Measurements from ENCODE around the gene SKIC8.

SKIC8 gene

DNA sequence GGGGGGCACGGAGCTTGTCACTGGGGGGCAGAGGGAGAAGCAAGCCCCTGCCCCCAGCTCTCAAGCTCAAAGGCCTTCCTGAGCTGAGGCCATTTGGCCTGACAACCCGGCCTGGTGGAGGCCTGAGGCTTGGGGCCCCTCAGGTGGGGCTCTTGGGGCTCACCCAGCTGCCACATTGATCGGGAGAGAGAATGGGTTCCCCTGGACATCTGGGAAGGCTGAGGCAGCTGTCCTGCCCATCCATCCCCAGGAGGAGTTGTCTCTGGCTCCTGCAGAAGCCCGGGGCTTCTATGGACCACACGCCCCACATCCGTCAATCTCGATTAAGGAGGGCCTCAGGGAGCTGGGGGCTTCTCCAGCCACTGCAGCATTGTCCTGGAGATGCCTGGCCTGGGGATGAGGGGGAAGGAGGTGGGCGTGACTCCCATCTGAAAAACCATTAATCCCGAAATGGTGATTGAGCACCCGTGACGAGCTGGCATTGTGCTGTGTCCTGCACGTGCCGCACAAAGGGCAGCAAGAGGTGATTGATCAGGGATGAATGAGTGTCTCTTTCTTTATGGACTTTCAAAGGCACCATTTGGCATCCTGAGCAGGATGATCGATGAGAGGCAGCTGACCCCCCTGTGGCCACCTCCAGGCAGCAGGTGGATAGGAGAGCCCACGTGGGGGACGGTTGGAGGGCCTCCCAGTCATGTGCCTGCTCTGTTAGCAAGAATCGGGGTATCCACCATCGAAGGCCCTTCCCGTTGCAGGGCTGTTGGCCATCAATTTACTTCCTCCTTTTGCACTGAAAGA is 23.5 kb upstream of the SKIC8 start:
- Histone ChIP-seq H3K27ac (ENCODE audit: low read length) (no peak overlapping the region), H3K79me2 (ENCODE audit: low read length) (no peaks in the 10 kb centered on the region), H4K20me1 (ENCODE audit: insufficient read depth, low read length) (no peaks in the 10 kb centered on the region), H3K9me2 (replicated peaks; ENCODE audit: insufficient read depth, low read length) (no peaks in the 10 kb centered on the region), H3K4me3 (ENCODE audit: low read length) (no peak overlapping the region), H3K9me3 (replicated peaks; ENCODE audit: insufficient read depth, low read length) (no peaks in the 10 kb centered on the region), H3F3A (ENCODE audit: insufficient read depth, low read length) (no peaks in the 10 kb centered on the region), H3K4me2 (ENCODE audit: low read depth, low read length) (no peak overlapping the region), H3K27me3 (replicated peaks; ENCODE audit: insufficient read depth, low read length) (no peaks in the 10 kb centered on the region), H3K9ac (ENCODE audit: low read length) (no peak overlapping the region), H2AFZ (ENCODE audit: low read length) (no peak overlapping the region), H3K4me1 (ENCODE audit: low read length) (no peaks in the 10 kb centered on the region), H3K36me3 (replicated peaks; ENCODE audit: insufficient read depth, low read length) (no peaks in the 10 kb centered on the region)
- no peak for DNase-seq
- TF ChIP-seq EZH2 (optimal IDR thresholded peaks at IDR 0.05; ENCODE audit: low read depth, low read length), result no peak
- TF ChIP-seq CTCF (IDR thresholded peaks at IDR 0.05; ENCODE audit: low read length), result no peak
- no peak for TF ChIP-seq EZH2phosphoT487 (IDR thresholded peaks at IDR 0.05; ENCODE audit: low read length)

GRCh38 chr15:78322243-78322642 is 22.8 kb upstream of the SKIC8 start:
- H3K79me2 ChIP-seq (ENCODE audit: low read length), result no peaks in the 10 kb centered on the region
- TF ChIP-seq EZH2phosphoT487 (IDR thresholded peaks at IDR 0.05; ENCODE audit: low read length) (no peak), CTCF (IDR thresholded peaks at IDR 0.05; ENCODE audit: low read length) (no peak), EZH2 (optimal IDR thresholded peaks at IDR 0.05; ENCODE audit: low read depth, low read length) (no peak)
- no peak overlapping the region for H3K4me3 ChIP-seq (ENCODE audit: low read length)
- no peaks in the 10 kb centered on the region for H3K27me3 ChIP-seq (replicated peaks; ENCODE audit: insufficient read depth, low read length)
- H3K4me1 ChIP-seq (ENCODE audit: low read length), result no peaks in the 10 kb centered on the region
- no peaks in the 10 kb centered on the region for H3K9me3 ChIP-seq (replicated peaks; ENCODE audit: insufficient read depth, low read length)
- no peak overlapping the region for H2AFZ ChIP-seq (ENCODE audit: low read length)
- no peak overlapping the region for H3K27ac ChIP-seq (ENCODE audit: low read length)
- no peak for DNase-seq
- no peaks in the 10 kb centered on the region for H3K9me2 ChIP-seq (replicated peaks; ENCODE audit: insufficient read depth, low read length)
- no peak overlapping the region for H3K9ac ChIP-seq (ENCODE audit: low read length)
- H3K36me3 ChIP-seq (replicated peaks; ENCODE audit: insufficient read depth, low read length), result no peaks in the 10 kb centered on the region
- H4K20me1 ChIP-seq (ENCODE audit: insufficient read depth, low read length), result no peaks in the 10 kb centered on the region
- H3K4me2 ChIP-seq (ENCODE audit: low read depth, low read length), result no peak overlapping the region
- no peaks in the 10 kb centered on the region for H3F3A ChIP-seq (ENCODE audit: insufficient read depth, low read length)

DNA sequence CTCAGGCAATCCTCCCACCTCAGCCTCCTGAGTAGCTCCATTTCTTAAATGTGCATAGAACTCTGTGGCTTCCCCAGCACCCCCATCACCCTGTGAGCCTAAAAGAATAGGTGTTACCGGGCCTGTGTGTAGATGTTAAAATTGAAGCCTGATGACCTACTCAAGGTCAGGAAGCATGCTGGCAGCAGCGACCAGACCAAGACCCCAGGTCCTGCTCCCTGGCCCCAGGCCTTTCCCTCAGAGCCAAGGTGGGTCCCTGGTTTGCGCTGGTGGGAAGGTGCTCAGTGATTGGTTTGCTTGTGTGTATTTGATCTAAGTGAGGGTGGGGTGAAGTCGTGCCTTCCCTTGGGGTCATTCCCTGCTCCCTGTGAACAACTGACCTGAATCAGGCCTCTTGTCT is 22.4 kb upstream of the SKIC8 start:
- Histone ChIP-seq H3F3A (ENCODE audit: insufficient read depth, low read length) (no peaks in the 10 kb centered on the region), H3K4me3 (ENCODE audit: low read length) (no peak overlapping the region), H3K4me1 (ENCODE audit: low read length) (no peaks in the 10 kb centered on the region), H3K79me2 (ENCODE audit: low read length) (no peaks in the 10 kb centered on the region), H2AFZ (ENCODE audit: low read length) (no peak overlapping the region), H3K9me3 (replicated peaks; ENCODE audit: insufficient read depth, low read length) (no peaks in the 10 kb centered on the region), H3K4me2 (ENCODE audit: low read depth, low read length) (no peak overlapping the region), H4K20me1 (ENCODE audit: insufficient read depth, low read length) (no peaks in the 10 kb centered on the region), H3K27me3 (replicated peaks; ENCODE audit: insufficient read depth, low read length) (no peaks in the 10 kb centered on the region), H3K9me2 (replicated peaks; ENCODE audit: insufficient read depth, low read length) (no peaks in the 10 kb centered on the region), H3K27ac (ENCODE audit: low read length) (no peak overlapping the region), H3K9ac (ENCODE audit: low read length) (no peak overlapping the region), H3K36me3 (replicated peaks; ENCODE audit: insufficient read depth, low read length) (no peaks in the 10 kb centered on the region)
- no peak for DNase-seq
- TF ChIP-seq CTCF (IDR thresholded peaks at IDR 0.05; ENCODE audit: low read length), result no peak
- no peak for TF ChIP-seq EZH2phosphoT487 (IDR thresholded peaks at IDR 0.05; ENCODE audit: low read length)
- no peak for TF ChIP-seq EZH2 (optimal IDR thresholded peaks at IDR 0.05; ENCODE audit: low read depth, low read length)

Data from MM.1S (cell line).